Fibroblast of skin of scalp (primary cell): ENCODE results near the gene EMX1.
A peak's percentile ranks its signal among the peaks of the same experiment; 100 is the strongest.
"Not testable (repeated sequence)": the region's sequence is repeated elsewhere in the genome, so short reads cannot be mapped to it uniquely, and the experiment has no call there.

ENCODE experiments used
- DNase-seq: peaks from one replicate; pipeline ENCODE4 v3.0.0-alpha.2; 2013

EMX1 gene

GRCh38 chr2:72900191-72900825, 17.0 kb upstream of the EMX1 start:
- DNase-seq = no peak

GRCh38 chr2:72901426-72901825, 15.9 kb upstream of the EMX1 start:
- DNase-seq = no peak

DNA sequence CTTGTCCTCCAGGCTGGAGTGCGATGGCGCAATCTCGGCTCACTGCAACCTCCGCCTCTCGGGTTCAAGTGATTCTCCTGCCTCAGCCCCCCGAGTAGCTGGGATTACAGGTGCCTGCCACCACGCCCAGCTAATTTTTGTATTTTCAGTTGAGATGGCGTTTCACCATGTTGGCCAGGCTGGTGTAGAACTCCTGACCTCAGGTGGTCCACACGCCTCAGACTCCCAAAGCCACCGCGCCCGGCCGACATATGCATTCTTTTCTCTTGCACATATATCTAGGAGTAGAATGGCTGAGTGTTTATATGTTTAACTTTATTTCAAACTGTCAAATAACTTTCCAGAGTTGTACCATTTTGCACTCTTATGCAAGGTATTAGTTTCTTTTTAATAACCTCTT, 9.9 kb upstream of the EMX1 start:
- not testable (repeated sequence) for DNase-seq

DNA sequence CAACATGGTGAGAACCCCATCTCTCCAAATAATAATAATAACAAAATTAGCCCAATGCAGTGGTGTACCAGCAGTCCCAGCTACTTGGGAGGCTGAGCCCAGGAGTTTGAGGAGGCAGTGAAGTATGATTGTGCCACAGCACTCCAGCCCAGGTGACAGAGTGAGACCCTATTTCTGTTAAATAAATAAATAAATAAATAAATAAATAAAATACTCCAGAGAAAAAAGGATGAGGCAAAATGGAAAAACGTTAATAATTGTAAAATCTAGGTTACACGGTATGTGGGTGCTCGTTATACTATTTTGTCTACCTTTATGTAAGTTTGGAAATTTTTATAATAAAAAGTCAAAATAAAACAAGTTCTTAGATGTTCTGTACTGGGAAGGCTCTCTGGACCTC, 8.6 kb upstream of the EMX1 start:
- no peak for DNase-seq

GRCh38 chr2:72911256-72911655, 6.1 kb upstream of the EMX1 start:
- no peak for DNase-seq

GRCh38 chr2:72913486-72914205, 3.7 kb upstream of the EMX1 start:
- no peak for DNase-seq

DNA sequence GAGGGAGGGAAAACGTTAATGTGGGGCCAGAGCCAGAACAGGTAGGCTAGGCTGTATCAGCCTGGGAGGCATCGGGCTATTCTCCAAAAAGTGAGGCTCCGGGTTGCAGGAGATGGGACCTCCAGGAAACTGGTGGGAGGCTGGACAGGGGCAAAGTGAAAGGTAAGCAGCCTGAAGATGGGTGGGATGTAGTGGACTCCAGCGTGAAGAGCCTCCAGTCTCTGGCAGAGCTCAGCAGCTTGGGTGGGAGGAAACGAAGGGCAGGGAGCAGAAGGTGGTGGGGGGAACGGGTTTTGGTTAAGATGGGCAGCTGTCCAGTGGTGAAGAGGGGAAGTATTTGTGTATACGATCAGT, 3.1 kb upstream of the EMX1 start:
- no peak for DNase-seq

DNA sequence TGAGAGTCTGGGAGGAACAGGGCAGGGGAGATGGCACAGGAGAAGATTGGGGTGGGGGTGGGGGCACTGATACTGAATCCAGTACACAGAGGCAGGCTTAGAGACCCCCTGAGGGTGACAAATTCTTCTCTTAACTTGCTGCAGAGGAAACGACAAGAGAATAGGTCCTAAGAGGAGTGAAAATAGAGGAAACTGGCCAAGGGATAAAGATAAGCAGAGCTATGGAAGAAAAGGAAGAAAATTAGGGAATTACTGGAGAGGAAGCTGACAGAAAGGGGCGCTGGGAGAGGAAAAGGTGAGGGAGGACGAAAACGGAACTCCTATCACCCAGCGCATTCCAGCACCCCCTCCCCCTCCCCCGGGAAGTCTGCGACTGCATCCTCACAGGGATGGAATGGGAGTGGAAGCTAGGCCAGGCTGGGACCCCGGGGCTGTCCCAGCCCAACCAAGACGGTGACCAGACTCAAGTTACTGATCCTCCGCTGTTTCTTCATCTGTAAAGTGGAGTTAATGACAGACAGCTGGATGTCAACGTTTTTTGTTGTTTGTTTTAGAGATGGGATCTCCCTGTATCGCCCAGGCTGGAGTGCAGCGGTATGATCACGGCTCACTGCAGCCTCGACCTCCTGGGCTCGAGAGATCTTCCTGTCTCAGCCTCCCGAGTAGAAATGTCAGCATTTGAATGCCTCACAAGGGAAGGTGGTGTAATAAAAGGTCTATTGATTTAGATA, 2.6 kb upstream of the EMX1 start:
- no peak for DNase-seq

DNA sequence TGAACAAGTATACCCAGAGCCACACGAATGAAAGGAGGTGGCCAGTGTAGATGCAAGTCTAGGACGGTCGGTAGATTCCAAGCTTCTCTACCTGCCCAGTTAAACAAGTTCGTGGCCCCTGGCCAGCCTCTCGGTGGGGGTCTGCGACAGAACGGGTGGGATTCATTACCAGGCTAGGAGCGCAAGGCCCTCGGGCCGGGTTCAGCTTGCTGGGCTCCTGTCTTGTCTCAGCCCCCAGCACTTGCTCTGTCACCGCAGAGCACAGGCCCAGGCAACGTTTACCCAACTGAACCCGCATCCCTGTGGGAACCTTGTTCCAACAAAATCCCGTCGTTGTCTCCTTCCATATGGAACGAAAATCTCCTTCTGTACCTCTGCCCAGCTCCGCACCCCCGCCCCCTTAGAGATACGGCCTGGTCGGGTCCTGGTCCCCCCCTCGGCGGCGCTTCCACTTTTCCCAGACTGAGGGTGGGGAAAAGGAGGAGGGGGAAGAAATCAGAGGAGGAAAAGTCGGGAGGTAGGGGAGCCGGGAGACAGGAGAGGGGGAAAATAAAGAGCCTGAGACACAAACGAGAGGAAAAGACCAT, 1.9 kb upstream of the EMX1 start:
- no peak for DNase-seq

- no peak for DNase-seq
Measured at GRCh38 chr2:72915907-72916742, 1.2 kb upstream of the EMX1 start.

DNA sequence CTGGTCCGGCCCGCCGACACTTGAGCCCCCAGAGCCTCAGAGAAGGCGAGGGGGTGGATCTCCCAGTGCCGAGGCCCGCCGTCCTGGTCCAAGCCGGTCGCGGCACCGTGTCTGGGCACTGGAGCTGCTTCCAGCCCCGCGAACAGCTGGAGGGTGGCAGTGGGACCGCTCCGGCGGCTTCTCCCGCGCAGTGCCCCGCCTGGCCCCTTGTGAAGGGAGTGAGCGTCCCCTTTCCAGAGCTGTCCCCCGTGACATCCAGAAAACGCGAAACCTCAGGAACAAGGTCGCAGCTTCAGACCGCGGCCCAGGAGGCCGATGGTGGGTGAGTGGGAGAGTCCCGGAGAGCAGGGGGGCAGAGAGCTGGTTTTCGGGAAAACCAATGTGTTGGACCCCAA, 579 bp upstream of the EMX1 start:
- no peak for DNase-seq

DNA sequence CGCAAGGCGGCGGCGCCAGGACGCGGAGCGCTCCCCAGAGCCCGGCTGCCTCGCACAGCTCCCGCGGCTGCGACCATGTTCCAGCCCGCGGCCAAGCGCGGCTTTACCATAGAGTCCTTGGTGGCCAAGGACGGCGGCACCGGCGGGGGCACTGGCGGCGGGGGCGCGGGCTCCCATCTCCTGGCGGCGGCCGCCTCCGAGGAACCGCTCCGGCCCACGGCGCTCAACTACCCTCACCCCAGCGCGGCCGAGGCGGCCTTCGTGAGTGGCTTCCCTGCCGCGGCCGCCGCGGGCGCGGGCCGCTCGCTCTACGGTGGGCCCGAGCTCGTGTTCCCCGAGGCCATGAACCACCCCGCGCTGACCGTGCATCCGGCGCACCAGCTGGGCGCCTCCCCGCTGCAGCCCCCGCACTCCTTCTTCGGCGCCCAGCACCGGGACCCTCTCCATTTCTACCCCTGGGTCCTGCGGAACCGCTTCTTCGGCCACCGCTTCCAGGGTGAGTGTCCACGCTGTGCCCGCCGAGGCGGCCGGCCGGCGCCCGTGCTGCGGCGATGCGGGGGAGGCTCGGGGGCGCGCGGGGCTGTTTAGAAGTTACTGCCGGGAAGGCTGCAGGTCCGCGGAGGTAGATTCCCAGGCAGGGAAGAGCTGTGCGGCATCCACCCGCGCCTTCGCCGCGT, 696 bp downstream of the EMX1 start:
- DNase-seq = no peak

DNA sequence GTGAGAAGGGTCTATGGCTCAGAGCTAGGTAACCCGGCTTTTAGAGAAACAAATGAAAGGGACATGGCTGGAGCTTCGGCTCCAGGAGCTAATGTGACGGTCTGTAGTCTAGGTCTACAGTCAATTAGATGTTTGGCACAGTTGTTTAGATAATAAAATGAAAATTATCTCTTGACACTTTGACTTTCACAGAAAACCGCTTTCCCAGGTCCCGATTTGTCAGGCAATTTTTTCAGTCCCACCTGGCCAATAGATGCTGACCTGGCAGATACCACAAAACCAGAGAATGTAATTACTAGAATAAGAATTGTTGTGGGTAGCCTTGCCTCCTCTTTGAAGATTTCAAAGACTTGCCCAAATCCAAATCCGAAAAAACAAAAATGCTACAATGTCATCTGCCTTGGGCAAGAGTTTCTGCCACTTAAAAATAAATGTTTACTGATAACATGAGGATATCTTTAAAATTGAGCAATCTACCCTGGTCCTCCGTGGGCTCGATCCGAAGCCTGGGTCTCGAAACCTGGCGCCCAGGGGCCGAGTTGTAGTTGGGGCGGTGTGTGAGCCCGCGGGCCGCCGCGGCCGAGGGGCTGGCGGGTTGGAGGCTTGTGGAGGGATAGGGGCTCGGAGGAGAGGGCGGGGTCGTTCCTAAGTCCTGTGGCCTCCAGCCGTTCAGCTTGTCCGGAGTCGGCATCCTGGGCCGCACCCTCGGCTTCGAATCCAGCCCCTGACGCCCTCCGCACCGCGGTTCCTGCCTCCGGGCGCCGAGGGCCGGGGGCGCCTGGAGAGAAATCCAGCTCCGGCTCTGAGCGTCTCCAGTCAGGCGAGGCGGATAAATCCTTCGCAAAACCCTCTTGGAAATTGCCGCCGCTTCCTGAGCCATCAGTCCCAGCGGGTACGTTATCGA, 2.3 kb downstream of the EMX1 start:
- no peak for DNase-seq

DNA sequence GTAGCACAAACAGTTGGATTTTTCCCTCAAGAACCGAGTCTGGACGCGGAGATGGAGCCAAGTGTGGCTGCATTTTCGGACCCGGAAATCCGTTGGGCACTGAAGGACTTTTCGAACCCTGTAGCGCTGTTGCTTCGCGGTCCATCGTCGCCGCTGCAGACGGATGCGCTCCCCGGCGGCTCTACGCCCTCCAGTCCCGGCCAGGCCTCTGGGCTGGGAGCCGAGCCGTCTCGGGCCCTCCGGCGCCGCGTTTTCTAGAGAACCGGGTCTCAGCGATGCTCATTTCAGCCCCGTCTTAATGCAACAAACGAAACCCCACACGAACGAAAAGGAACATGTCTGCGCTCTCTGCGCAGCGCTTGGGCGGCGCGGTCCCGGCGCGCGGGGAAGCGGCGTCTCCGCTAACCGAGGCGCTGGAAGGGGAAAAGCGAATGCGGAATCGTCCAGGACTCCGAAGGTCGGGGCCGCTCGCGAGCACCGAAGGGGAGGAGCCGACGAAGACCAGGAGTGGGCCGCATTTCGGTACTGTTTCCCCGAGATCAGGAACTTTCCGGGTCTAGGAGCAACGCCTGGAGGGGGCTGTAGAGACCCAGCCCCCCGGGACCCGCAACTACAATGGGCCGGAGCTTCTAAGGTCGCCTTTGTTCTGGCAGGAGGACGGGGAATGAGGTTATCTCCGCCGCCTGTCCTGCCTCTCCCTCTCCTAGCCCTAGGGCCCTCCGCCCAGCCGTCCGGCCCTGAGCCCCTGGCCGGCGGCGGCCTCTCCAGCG, 3.2 kb downstream of the EMX1 start:
- peak; percentile 33 for DNase-seq

DNA sequence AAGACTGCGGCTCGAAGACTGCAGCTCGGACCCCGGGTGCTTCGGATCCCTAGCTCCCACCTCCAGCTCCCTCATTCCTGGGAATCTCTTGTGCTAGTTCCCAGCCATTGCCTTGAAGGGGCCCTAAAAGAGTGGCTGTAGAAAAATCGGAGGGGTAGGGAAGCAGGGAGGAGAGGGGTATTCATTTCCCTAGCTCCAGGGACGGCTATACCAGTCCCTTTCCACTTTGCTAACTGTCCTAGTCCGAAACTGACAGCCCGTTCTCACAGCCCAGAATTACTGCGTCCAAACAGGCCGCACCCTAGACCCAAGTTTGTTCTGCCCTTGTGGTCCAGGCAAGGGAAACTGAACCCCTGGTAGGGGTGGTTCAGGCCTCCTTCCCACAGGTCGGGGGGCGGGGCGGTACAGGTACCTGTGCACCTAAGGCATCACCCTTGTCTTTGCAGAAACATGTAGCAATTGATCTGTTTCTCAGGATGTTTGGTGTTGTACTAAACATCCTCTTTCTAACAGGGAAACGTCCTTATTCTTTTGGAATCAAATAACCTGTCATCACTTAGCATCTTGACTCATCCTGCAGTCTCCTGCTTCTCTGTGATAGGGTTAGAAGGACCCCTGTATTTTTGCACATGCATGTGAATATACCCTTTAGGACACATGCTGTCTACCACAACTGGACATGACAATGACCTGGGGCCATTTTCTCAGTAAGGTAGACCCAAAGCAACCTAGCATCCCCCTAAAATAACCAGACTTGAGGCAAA, 4.0 kb downstream of the EMX1 start:
- DNase-seq = no peak

DNA sequence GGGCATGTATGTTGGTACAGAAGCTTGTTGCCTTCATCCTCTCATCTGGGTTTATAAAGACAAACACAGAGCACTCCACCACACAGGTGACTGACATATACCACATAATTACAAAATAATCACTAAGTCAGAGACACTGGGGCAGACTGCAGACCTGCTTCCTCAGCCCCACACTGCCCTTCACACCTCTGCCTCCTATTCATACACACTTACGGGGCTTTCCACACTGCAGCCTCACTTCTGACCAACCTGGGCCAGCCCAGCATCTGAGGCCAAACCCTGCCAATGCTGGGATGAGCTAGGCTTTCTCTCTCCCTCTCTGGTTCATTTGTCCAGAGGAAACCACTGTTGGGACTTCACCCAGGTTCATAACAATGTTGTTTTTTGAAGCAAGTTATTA, 4.5 kb downstream of the EMX1 start:
- no peak for DNase-seq

GRCh38 chr2:72923833-72924352, 6.6 kb downstream of the EMX1 start:
- DNase-seq = no peak

DNA sequence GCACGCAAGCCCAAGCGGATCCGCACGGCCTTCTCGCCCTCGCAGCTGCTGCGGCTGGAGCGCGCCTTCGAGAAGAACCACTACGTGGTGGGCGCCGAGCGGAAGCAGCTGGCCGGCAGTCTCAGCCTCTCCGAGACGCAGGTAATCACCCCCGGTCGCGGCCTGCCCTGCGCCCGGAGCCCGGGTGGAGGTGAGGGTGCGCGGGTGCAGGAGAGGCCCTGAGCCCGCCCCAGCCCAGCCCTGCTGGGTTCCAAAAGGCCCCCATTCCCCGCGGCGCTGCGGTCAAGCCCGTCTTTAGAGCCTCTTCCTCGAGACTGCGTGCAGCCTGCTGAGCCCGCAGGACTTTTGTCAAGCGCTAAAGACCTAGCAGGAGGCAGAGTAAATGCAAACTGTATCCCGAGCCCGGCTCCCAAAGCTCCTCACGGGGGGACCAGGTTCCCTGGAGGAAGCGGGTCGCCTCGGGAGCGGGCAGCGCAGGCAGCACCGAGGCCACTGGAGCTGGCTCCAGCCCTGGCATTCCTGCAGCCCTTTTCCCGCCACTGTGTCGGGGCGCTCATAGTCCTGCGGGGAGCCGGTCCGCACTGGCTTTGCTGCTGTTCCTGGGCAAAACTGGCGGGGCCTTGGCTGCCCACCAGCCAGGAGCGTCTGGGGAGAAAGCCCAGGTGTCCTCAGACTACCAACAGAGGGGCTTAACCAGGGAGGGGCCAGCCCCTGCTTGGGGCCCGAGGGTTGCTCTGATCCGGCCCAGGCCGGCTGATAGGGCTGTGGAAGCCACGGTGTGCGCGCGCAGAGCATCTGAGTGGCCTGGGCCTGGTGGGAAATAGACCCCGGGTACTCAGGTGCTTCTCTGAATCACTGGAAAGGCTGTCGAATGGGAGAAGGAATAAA, 7.3 kb downstream of the EMX1 start:
- no peak for DNase-seq
